K562 (cell line): Measurements from ENCODE around the gene PDLIM7. TPM values are rescaled to one million over a fixed set of nuclear protein-coding genes. Genes with fewer than 3 reads are reported as not detected.

Source experiments
- ADNP ChIP-seq: fragments of 200-800 bp; sonication (Bioruptor generic); IDR thresholded peaks from 2 replicates; pipeline ENCODE4 v1.6.1; 2016; ENCODE audit warnings: missing genetic modification characterization, missing compliant biosample characterization
- ASH1L ChIP-seq: fragments of 450-650 bp; IDR thresholded peaks from 2 replicates; pipeline ENCODE4 v1.6.1; 2018; ENCODE audit warnings: borderline replicate concordance, mild to moderate bottlenecking, low read depth; ENCODE audit not compliant: partially characterized antibody
- BRCA1 ChIP-seq, 2 experiments: fragments of 450-650 bp in 1 of 2; sonication (generic) in 1 of 2; formaldehyde crosslinking in 1 of 2; IDR thresholded peaks; 2 replicates each; pipeline versions ENCODE4 v1.5.0 to v1.6.1; 2017 to 2020; ENCODE audit warnings: mild to moderate bottlenecking in 1 of 2, missing genetic modification reagents in 1 of 2
- COPS2 ChIP-seq: fragments of 450-650 bp; conservative IDR thresholded peaks from 2 replicates; pipeline ENCODE4 v1.6.1; 2016; ENCODE audit warnings: mild to moderate bottlenecking, moderate library complexity
- DIDO1 ChIP-seq: fragments of 450-650 bp; IDR thresholded peaks from 2 replicates; pipeline ENCODE4 v1.6.1; 2016; ENCODE audit warnings: low read depth, missing biosample characterization, missing genetic modification characterization
- ELF1 ChIP-seq: fragments of 200-800 bp; sonication (Bioruptor generic); IDR thresholded peaks from 2 replicates; pipeline ENCODE4 v1.6.1; 2016; ENCODE audit warnings: missing genetic modification characterization, missing compliant biosample characterization
- FOSL1 ChIP-seq: fragments of 200-800 bp; sonication (Bioruptor generic); conservative IDR thresholded peaks from 2 replicates; pipeline ENCODE4 v1.6.1; 2016; ENCODE audit warnings: missing genetic modification characterization, missing compliant biosample characterization
- HEY1 ChIP-seq: fragments of 250-450 bp; sonication (Bioruptor Pico); IDR thresholded peaks from 2 replicates; pipeline ENCODE4 v1.5.0; 2020; ENCODE audit warnings: mild to moderate bottlenecking, moderate library complexity, borderline replicate concordance
- MBD2 ChIP-seq: sonication (generic); IDR thresholded peaks from 2 replicates; pipeline ENCODE4 v1.6.1; 2016; ENCODE audit warnings: low read depth, borderline replicate concordance
- SIN3B ChIP-seq: fragments of 450-650 bp; IDR thresholded peaks from 2 replicates; pipeline ENCODE4 v1.6.1; 2017; ENCODE audit warnings: low read depth, mild to moderate bottlenecking, moderate library complexity
- SP2 ChIP-seq: IDR thresholded peaks from 2 replicates; pipeline ENCODE4 v1.6.1; 2011; ENCODE audit warnings: mild to moderate bottlenecking, low read depth, low read length, moderate library complexity; ENCODE audit not compliant: poor library complexity, severe bottlenecking; ENCODE audit errors: extremely low read depth
- TSC22D4 ChIP-seq: fragments of 450-650 bp; IDR thresholded peaks from 2 replicates; pipeline ENCODE4 v1.6.1; 2016; ENCODE audit warnings: missing genetic modification characterization, missing biosample characterization, control low read depth
- XRCC5 ChIP-seq: fragments of 200-400 bp; formaldehyde crosslinking; IDR thresholded peaks from 2 replicates; pipeline ENCODE4 v1.6.1; 2017; ENCODE audit warnings: low read depth, mild to moderate bottlenecking, low read length
- ZFP1 ChIP-seq: fragments of 450-650 bp; formaldehyde crosslinking; IDR thresholded peaks from 2 replicates; pipeline ENCODE4 v1.4.0; 2020; ENCODE audit warnings: mild to moderate bottlenecking, mixed read lengths
- ZKSCAN8 ChIP-seq: fragments of 200-800 bp; sonication (Bioruptor generic); IDR thresholded peaks from 2 replicates; pipeline ENCODE4 v1.6.1; 2016; ENCODE audit warnings: missing genetic modification characterization, missing compliant biosample characterization
- ZNF184 ChIP-seq: sonication (generic); formaldehyde crosslinking; IDR thresholded peaks from 2 replicates; pipeline ENCODE4 v1.5.0; 2020; ENCODE audit warnings: missing genetic modification reagents
- ZNF507 ChIP-seq: conservative IDR thresholded peaks from 2 replicates; pipeline ENCODE4 v1.6.1; 2017; ENCODE audit warnings: missing genetic modification characterization, missing compliant biosample characterization
- ZNF830 ChIP-seq: fragments of 250-450 bp; sonication (Bioruptor Pico); IDR thresholded peaks from 2 replicates; pipeline ENCODE4 v1.5.0; 2021; ENCODE audit warnings: mild to moderate bottlenecking
- polyA plus RNA-seq, 8 experiments: library from polyadenylated mRNA; depleted of rRNA in 4 of 8; stranded (reverse) in 5 of 8; unstranded in 3 of 8; fragments of >200 nt; fragmentation: Nextera tagmentation in 2 of 8; fragmentation: Illumina TruSeq in 1 of 8; extraction: Ambion mirVana in 2 of 8; extraction: Trizol in 1 of 8; gene quantifications; 2 replicates each; pipeline versions ENCODE4 v1.2.1 to v1.2.3, GENCODE V29; 2011 to 2014; ENCODE audit warnings: inconsistent platforms in 1 of 8, missing spikeins in 1 of 8
- total RNA-seq, 7 experiments: library from RNA; depleted of rRNA in 6 of 7; stranded (reverse); fragments of >200 nt in 6 of 7; fragmentation: Illumina TruSeq in 2 of 7; extraction: Trizol in 2 of 7; gene quantifications; 2 replicates each; pipeline versions ENCODE4 v1.2.1 to v1.2.3, GENCODE V29; 2011 to 2021; ENCODE audit warnings: low replicate concordance in 1 of 7
- TF ChIP-seq, protein P1 (sequence below): sonication (generic); formaldehyde crosslinking; IDR thresholded peaks from 2 replicates; pipeline ENCODE4 v1.8.0; 2022; ENCODE audit warnings: missing genetic modification reagents, mild to moderate bottlenecking, moderate library complexity, borderline replicate concordance
- TF ChIP-seq, protein P2 (sequence below): fragments of 250-450 bp; sonication (Bioruptor Pico); IDR thresholded peaks from 2 replicates; pipeline ENCODE4 v1.4.0; 2020; ENCODE audit warnings: borderline replicate concordance
- TF ChIP-seq, protein P3 (sequence below): fragments of 450-650 bp; formaldehyde crosslinking; IDR thresholded peaks from 2 replicates; pipeline ENCODE4 v1.4.0; 2022; ENCODE audit warnings: missing genetic modification characterization
- TF ChIP-seq, protein P4 (sequence below): fragments of 250-450 bp; sonication (Bioruptor Pico); IDR thresholded peaks from 2 replicates; pipeline ENCODE4 v1.4.0; 2020; ENCODE audit warnings: mild to moderate bottlenecking, moderate library complexity, borderline replicate concordance

The PDLIM7 gene
- total and polyA plus RNA-seq, 9 of the 15 experiments (the other 6 are each of a cell fraction or from before 2014, with no cell fraction given): 2.1 to 124 (median 32.6) TPM

DNA sequence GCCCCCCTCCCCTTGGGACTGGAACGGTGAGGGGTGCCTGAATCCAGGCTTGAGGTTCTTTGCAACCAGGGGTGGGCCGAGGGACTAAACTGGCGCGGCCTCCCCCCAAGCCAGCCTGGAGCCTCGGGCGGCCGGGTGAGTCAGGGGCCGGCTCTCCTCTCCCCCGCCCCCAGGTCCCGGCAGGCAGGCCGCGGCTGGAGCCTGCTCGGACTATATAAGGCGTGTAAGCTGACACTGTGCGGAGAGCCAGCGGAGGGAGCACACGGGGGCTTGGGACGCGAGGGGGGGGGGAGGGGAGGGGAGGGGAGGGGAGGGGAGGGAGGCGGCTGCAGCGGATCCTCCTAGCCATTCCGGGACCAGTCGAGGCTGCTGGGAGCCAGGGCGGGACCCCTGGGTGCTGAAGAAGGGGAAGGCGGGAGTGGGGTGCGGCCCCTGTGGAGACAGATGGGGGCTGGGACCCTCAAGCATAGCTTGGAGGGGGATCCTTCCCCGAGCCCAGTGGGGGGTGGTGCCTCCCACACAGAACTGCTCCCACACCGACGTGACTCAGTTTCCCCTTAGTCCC is 595 bp downstream of the PDLIM7 start (continued):
- no peak for TF ChIP-seq SIN3B
- no peak for TF ChIP-seq ADNP (tag)
- TF ChIP-seq, protein P1, sequence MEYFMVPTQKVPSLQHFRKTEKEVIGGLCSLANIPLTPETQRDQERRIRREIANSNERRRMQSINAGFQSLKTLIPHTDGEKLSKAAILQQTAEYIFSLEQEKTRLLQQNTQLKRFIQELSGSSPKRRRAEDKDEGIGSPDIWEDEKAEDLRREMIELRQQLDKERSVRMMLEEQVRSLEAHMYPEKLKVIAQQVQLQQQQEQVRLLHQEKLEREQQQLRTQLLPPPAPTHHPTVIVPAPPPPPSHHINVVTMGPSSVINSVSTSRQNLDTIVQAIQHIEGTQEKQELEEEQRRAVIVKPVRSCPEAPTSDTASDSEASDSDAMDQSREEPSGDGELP: no peak; the same call in 1 of the 2 replicates
- TF ChIP-seq ZNF507 (tag): no peak
- no peak for TF ChIP-seq HEY1
- TF ChIP-seq, protein P2, sequence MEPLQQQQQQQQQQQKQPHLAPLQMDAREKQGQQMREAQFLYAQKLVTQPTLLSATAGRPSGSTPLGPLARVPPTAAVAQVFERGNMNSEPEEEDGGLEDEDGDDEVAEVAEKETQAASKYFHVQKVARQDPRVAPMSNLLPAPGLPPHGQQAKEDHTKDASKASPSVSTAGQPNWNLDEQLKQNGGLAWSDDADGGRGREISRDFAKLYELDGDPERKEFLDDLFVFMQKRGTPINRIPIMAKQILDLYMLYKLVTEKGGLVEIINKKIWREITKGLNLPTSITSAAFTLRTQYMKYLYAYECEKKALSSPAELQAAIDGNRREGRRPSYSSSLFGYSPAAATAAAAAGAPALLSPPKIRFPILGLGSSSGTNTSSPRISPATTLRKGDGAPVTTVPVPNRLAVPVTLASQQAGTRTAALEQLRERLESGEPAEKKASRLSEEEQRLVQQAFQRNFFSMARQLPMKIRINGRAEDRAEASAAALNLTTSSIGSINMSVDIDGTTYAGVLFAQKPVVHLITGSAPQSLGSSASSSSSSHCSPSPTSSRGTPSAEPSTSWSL (CRISPR knock-in tag): no peak
- no peak for TF ChIP-seq BRCA1 (IDR thresholded peaks at IDR 0.05)
- no peak for TF ChIP-seq BRCA1 (CRISPR knock-in tag; IDR thresholded peaks at IDR 0.05)
- no peak for TF ChIP-seq TSC22D4 (tag)
- TF ChIP-seq, protein P3, sequence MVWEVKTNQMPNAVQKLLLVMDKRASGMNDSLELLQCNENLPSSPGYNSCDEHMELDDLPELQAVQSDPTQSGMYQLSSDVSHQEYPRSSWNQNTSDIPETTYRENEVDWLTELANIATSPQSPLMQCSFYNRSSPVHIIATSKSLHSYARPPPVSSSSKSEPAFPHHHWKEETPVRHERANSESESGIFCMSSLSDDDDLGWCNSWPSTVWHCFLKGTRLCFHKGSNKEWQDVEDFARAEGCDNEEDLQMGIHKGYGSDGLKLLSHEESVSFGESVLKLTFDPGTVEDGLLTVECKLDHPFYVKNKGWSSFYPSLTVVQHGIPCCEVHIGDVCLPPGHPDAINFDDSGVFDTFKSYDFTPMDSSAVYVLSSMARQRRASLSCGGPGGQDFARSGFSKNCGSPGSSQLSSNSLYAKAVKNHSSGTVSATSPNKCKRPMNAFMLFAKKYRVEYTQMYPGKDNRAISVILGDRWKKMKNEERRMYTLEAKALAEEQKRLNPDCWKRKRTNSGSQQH: no peak
- peak; percentile 82 for TF ChIP-seq FOSL1 (tag)
- no peak for TF ChIP-seq ZFP1 (CRISPR knock-in tag)
- no peak for TF ChIP-seq XRCC5
- no peak for TF ChIP-seq DIDO1 (tag)
- no peak for TF ChIP-seq ZNF830 (CRISPR knock-in tag)
- TF ChIP-seq COPS2: no peak
- TF ChIP-seq ELF1: no peak
- TF ChIP-seq ASH1L: no peak
- TF ChIP-seq MBD2: no peak; the same call in 1 of the 2 replicates
- TF ChIP-seq ZNF184 (CRISPR knock-in tag): no peak
- TF ChIP-seq SP2: no peak
- TF ChIP-seq, protein P4, sequence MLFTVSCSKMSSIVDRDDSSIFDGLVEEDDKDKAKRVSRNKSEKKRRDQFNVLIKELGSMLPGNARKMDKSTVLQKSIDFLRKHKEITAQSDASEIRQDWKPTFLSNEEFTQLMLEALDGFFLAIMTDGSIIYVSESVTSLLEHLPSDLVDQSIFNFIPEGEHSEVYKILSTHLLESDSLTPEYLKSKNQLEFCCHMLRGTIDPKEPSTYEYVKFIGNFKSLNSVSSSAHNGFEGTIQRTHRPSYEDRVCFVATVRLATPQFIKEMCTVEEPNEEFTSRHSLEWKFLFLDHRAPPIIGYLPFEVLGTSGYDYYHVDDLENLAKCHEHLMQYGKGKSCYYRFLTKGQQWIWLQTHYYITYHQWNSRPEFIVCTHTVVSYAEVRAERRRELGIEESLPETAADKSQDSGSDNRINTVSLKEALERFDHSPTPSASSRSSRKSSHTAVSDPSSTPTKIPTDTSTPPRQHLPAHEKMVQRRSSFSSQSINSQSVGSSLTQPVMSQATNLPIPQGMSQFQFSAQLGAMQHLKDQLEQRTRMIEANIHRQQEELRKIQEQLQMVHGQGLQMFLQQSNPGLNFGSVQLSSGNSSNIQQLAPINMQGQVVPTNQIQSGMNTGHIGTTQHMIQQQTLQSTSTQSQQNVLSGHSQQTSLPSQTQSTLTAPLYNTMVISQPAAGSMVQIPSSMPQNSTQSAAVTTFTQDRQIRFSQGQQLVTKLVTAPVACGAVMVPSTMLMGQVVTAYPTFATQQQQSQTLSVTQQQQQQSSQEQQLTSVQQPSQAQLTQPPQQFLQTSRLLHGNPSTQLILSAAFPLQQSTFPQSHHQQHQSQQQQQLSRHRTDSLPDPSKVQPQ (CRISPR knock-in tag): no peak
- no peak; the same call in 1 of the 2 replicates for TF ChIP-seq ZKSCAN8
